ENCODE data around the gene ADAM19. TPM values are rescaled to one million over a fixed set of nuclear protein-coding genes. Genes with fewer than 3 reads are reported as not detected.
A peak's percentile ranks its signal among the peaks of the same experiment; 100 is the strongest.

ADAM19 gene
- total and polyA plus RNA-seq, 2 donors from 2014 or later = 0.88 to 9.2 TPM

- Histone ChIP-seq H3K27me3 (ENCODE audit: control insufficient read depth, insufficient read depth, low read length) (no peaks in the 10 kb centered on the region), H3K9me3 (ENCODE audit: control insufficient read depth in 2 of 3, insufficient read depth in 1 of 3, low read length in 3 of 3) (no peaks in the 10 kb centered on the region), H3K27ac (ENCODE audit: low read depth in 2 of 2, low read length in 2 of 2) (no peak overlapping the region), H3K4me3 (ENCODE audit: low read length in 3 of 3) (no peak overlapping the region), H3K36me3 (ENCODE audit: control insufficient read depth in 2 of 3, insufficient read depth in 3 of 3, low read length in 3 of 3) (no peaks in the 10 kb centered on the region), H3K9ac (ENCODE audit: low read length in 3 of 3) (no peak overlapping the region), H3K4me1 (ENCODE audit: control insufficient read depth in 2 of 3, insufficient read depth in 2 of 3, low read depth in 1 of 3, low read length in 3 of 3) (no peaks in the 10 kb centered on the region)
- DNase-seq (no peak), FAIRE-seq (no peak)
- no peak for TF ChIP-seq CTCF (IDR thresholded peaks at IDR 0.05; ENCODE audit: borderline replicate concordance, extremely low read depth, insufficient read depth)
- intact Hi-C loops (cut with DNase I) = no loop called here
Measured at GRCh38 chr5:157518963-157519362, 56.6 kb downstream of the ADAM19 start.

- Histone ChIP-seq H3K36me3 (ENCODE audit: control insufficient read depth in 2 of 3, insufficient read depth in 3 of 3, low read length in 3 of 3) (no peaks in the 10 kb centered on the region), H3K9ac (ENCODE audit: low read length in 3 of 3) (no peak overlapping the region), H3K4me3 (ENCODE audit: low read length in 3 of 3) (no peak overlapping the region), H3K27ac (ENCODE audit: low read depth in 2 of 2, low read length in 2 of 2) (peak overlapping the region; percentile 2 to 19), H3K4me1 (ENCODE audit: control insufficient read depth in 2 of 3, insufficient read depth in 2 of 3, low read depth in 1 of 3, low read length in 3 of 3) (no peaks in the 10 kb centered on the region), H3K27me3 (ENCODE audit: control insufficient read depth, insufficient read depth, low read length) (no peaks in the 10 kb centered on the region), H3K9me3 (ENCODE audit: control insufficient read depth in 2 of 3, insufficient read depth in 1 of 3, low read length in 3 of 3) (no peaks in the 10 kb centered on the region)
- no peak for FAIRE-seq
- DNase-seq = peak; percentile 55 to 87 (median 78)
- TF ChIP-seq CTCF (IDR thresholded peaks at IDR 0.05; ENCODE audit: borderline replicate concordance, extremely low read depth, insufficient read depth) = no peak
- intact Hi-C loops (cut with DNase I) = no loop called here
Measured at GRCh38 chr5:157516626-157517325, 58.8 kb downstream of the ADAM19 start.

- Histone ChIP-seq H3K36me3 (ENCODE audit: control insufficient read depth in 2 of 3, insufficient read depth in 3 of 3, low read length in 3 of 3) (no peaks in the 10 kb centered on the region), H3K9me3 (ENCODE audit: control insufficient read depth in 2 of 3, insufficient read depth in 1 of 3, low read length in 3 of 3) (no peaks in the 10 kb centered on the region), H3K4me1 (ENCODE audit: control insufficient read depth in 2 of 3, insufficient read depth in 2 of 3, low read depth in 1 of 3, low read length in 3 of 3) (peaks cover 0 to 2% (median 0%) of the 10 kb centered on the region in 3 donors), H3K4me3 (ENCODE audit: low read length in 3 of 3) (no peak overlapping the region), H3K27me3 (ENCODE audit: control insufficient read depth, insufficient read depth, low read length) (no peaks in the 10 kb centered on the region), H3K27ac (ENCODE audit: low read depth in 2 of 2, low read length in 2 of 2) (no peak overlapping the region), H3K9ac (ENCODE audit: low read length in 3 of 3) (no peak overlapping the region)
- no peak for TF ChIP-seq CTCF (IDR thresholded peaks at IDR 0.05; ENCODE audit: borderline replicate concordance, extremely low read depth, insufficient read depth)
- DNase-seq (peak in 4 of 5 donors; percentile 73 to 80 (median 76)), FAIRE-seq (no peak)
- intact Hi-C loops (cut with DNase I) = no loop called here
Measured at GRCh38 chr5:157516006-157516405, 59.6 kb downstream of the ADAM19 start.
